Measurements from ENCODE around the gene CACNB2.
"Not testable (repeated sequence)": the region's sequence is repeated elsewhere in the genome, so short reads cannot be mapped to it uniquely, and the experiment has no call there.

Gene CACNB2

GRCh38 chr10:18149196-18149800 is 9.1 kb downstream of the CACNB2 start:
- DNase-seq, result no peak

- DNase-seq, result no peak
Observed at GRCh38 chr10:18151356-18151890, 11.2 kb downstream of the CACNB2 start.

GRCh38 chr10:18153381-18153780 is 13.2 kb downstream of the CACNB2 start:
- DNase-seq, result not testable (repeated sequence)

GRCh38 chr10:18155321-18155720 is 15.1 kb downstream of the CACNB2 start:
- no peak for DNase-seq

GRCh38 chr10:18156797-18157196 is 16.6 kb downstream of the CACNB2 start:
- DNase-seq, result not testable (repeated sequence)

- DNase-seq, result no peak
Observed at GRCh38 chr10:18157881-18158280, 17.7 kb downstream of the CACNB2 start.

- DNase-seq, result no peak
Observed at GRCh38 chr10:18158773-18159265, 18.6 kb downstream of the CACNB2 start.

- DNase-seq, result no peak
Observed at GRCh38 chr10:18159557-18159956, 19.3 kb downstream of the CACNB2 start.

GRCh38 chr10:18162021-18162627 is 21.9 kb downstream of the CACNB2 start:
- DNase-seq, result no peak

- no peak for DNase-seq
Observed at GRCh38 chr10:18164093-18164492, 23.9 kb downstream of the CACNB2 start.

- DNase-seq, result no peak
Observed at GRCh38 chr10:18164748-18165361, 24.6 kb downstream of the CACNB2 start.

- no peak for DNase-seq
Observed at GRCh38 chr10:18178854-18179483, 38.7 kb downstream of the CACNB2 start.

- DNase-seq, result no peak
Observed at GRCh38 chr10:18179891-18180290, 39.7 kb downstream of the CACNB2 start.

GRCh38 chr10:18181382-18181781 is 41.2 kb downstream of the CACNB2 start:
- DNase-seq, result not testable (repeated sequence)

GRCh38 chr10:18185621-18186020 is 45.4 kb downstream of the CACNB2 start:
- DNase-seq, result no peak

- DNase-seq, result no peak
Observed at GRCh38 chr10:18190840-18191239, 50.6 kb downstream of the CACNB2 start.

- DNase-seq, result no peak
Observed at GRCh38 chr10:18194634-18195033, 54.4 kb downstream of the CACNB2 start.

- DNase-seq, result no peak
Observed at GRCh38 chr10:18195060-18195799, 55.0 kb downstream of the CACNB2 start.

GRCh38 chr10:18196806-18197550 is 56.8 kb downstream of the CACNB2 start:
- DNase-seq, result no peak

GRCh38 chr10:18197706-18198105 is 57.5 kb downstream of the CACNB2 start:
- DNase-seq, result no peak

GRCh38 chr10:18201877-18202276 is 61.7 kb downstream of the CACNB2 start:
- no peak for DNase-seq
